Lower leg skin (tissue), 3 donors: Measurements from ENCODE around the gene XPA.
"Not testable (repeated sequence)": the region's sequence is repeated elsewhere in the genome, so short reads cannot be mapped to it uniquely, and the experiment has no call there.

Experiments used
- POLR2A ChIP-seq, 2 donors: fragments of 450-650 bp; IDR thresholded peaks; one replicate each; pipeline ENCODE4 v1.6.1; 2016 to 2017; ENCODE audit warnings: antibody characterized with exemption in 2 of 2, mild to moderate bottlenecking in 1 of 2, moderate library complexity in 1 of 2
- TF ChIP-seq, protein P1 (sequence below), 3 donors: fragments of 450-650 bp; IDR thresholded peaks; one replicate each; pipeline ENCODE4 v1.5.1; 2016; ENCODE audit warnings: antibody characterized with exemption in 3 of 3, mild to moderate bottlenecking in 3 of 3, moderate library complexity in 2 of 3

GRCh38 chr9:97699281-97699680, 2.1 kb upstream of the XPA start:
- TF ChIP-seq, protein P1, sequence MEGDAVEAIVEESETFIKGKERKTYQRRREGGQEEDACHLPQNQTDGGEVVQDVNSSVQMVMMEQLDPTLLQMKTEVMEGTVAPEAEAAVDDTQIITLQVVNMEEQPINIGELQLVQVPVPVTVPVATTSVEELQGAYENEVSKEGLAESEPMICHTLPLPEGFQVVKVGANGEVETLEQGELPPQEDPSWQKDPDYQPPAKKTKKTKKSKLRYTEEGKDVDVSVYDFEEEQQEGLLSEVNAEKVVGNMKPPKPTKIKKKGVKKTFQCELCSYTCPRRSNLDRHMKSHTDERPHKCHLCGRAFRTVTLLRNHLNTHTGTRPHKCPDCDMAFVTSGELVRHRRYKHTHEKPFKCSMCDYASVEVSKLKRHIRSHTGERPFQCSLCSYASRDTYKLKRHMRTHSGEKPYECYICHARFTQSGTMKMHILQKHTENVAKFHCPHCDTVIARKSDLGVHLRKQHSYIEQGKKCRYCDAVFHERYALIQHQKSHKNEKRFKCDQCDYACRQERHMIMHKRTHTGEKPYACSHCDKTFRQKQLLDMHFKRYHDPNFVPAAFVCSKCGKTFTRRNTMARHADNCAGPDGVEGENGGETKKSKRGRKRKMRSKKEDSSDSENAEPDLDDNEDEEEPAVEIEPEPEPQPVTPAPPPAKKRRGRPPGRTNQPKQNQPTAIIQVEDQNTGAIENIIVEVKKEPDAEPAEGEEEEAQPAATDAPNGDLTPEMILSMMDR (IDR thresholded peaks at IDR 0.05) = not testable (repeated sequence)
- TF ChIP-seq POLR2A (IDR thresholded peaks at IDR 0.05) = not testable (repeated sequence)
